ENCODE results near the gene SEMA3A. TPM values are rescaled to one million over a fixed set of nuclear protein-coding genes. Genes with fewer than 3 reads are reported as not detected.

Gene SEMA3A
- total and polyA plus RNA-seq, 4 donors = 0.08 to 11.0 (median 5.7) TPM; not detected in 1

- H3K27ac ChIP-seq (ENCODE audit: low read depth in 1 of 2, low read length in 2 of 2) = no peak overlapping the region
- 32 to 34% methylated on average over 4 of the region's 4 CpGs for WGBS, 2 donors
These were observed 272.5 kb downstream of the SEMA3A start for GRCh38 chr7:83921941-83922607.

GRCh38 chr7:83921271-83921940 is 273.2 kb downstream of the SEMA3A start:
- no peak for DNase-seq
- intact Hi-C loops (cut with DNase I) = no loop called here
- Histone ChIP-seq H3K27ac (ENCODE audit: low read depth in 1 of 2, low read length in 2 of 2) (no peak overlapping the region), H3K36me3 (ENCODE audit: control insufficient read depth in 1 of 2, insufficient read depth in 2 of 2, low read length in 1 of 2) (no peaks in the 10 kb centered on the region), H3K9me3 (ENCODE audit: control insufficient read depth, low read length) (no peaks in the 10 kb centered on the region), H3K27me3 (ENCODE audit: control insufficient read depth in 1 of 2, insufficient read depth in 2 of 2, low read length in 1 of 2) (no peaks in the 10 kb centered on the region), H3K4me1 (ENCODE audit: control insufficient read depth in 1 of 2, insufficient read depth in 2 of 2, low read length in 2 of 2) (no peaks in the 10 kb centered on the region), H3K4me3 (ENCODE audit: low read length in 2 of 2) (no peak overlapping the region)
- 14 to 28% methylated on average over 1 of the region's 1 CpG for WGBS, 2 donors
- ATAC-seq (ENCODE audit: low FRiP score) = no peak

More at GRCh38 chr7:83921941-83922607, 272.5 kb downstream of the SEMA3A start:
- H3K4me1 ChIP-seq (ENCODE audit: control insufficient read depth in 1 of 2, insufficient read depth in 2 of 2, low read length in 2 of 2) = no peaks in the 10 kb centered on the region
- no peak for ATAC-seq (ENCODE audit: low FRiP score)
- intact Hi-C loops (cut with DNase I) = no loop called here
- DNase-seq = no peak
- no peak overlapping the region for H3K4me3 ChIP-seq (ENCODE audit: low read length in 2 of 2)
- no peaks in the 10 kb centered on the region for H3K36me3 ChIP-seq (ENCODE audit: control insufficient read depth in 1 of 2, insufficient read depth in 2 of 2, low read length in 1 of 2)
- H3K27me3 ChIP-seq (ENCODE audit: control insufficient read depth in 1 of 2, insufficient read depth in 2 of 2, low read length in 1 of 2) = no peaks in the 10 kb centered on the region
- no peaks in the 10 kb centered on the region for H3K9me3 ChIP-seq (ENCODE audit: control insufficient read depth, low read length)

GRCh38 chr7:83918142-83918541 is 276.4 kb downstream of the SEMA3A start:
- H3K4me1 ChIP-seq (ENCODE audit: control insufficient read depth in 1 of 2, insufficient read depth in 2 of 2, low read length in 2 of 2) = no peaks in the 10 kb centered on the region
- H3K9me3 ChIP-seq (ENCODE audit: control insufficient read depth, low read length) = no peaks in the 10 kb centered on the region
- DNase-seq = no peak
- H3K4me3 ChIP-seq (ENCODE audit: low read length in 2 of 2) = no peak overlapping the region
- H3K27ac ChIP-seq (ENCODE audit: low read depth in 1 of 2, low read length in 2 of 2) = no peak overlapping the region
- H3K27me3 ChIP-seq (ENCODE audit: control insufficient read depth in 1 of 2, insufficient read depth in 2 of 2, low read length in 1 of 2) = no peaks in the 10 kb centered on the region
- ATAC-seq (ENCODE audit: low FRiP score) = no peak
- H3K36me3 ChIP-seq (ENCODE audit: control insufficient read depth in 1 of 2, insufficient read depth in 2 of 2, low read length in 1 of 2) = no peaks in the 10 kb centered on the region
- WGBS, 2 donors = 19 to 31% methylated on average over 1 of the region's 1 CpG
- intact Hi-C loops (cut with DNase I) = no loop called here

GRCh38 chr7:83913174-83913573 is 281.4 kb downstream of the SEMA3A start:
- H3K4me1 ChIP-seq (ENCODE audit: control insufficient read depth in 1 of 2, insufficient read depth in 2 of 2, low read length in 2 of 2) = no peaks in the 10 kb centered on the region
- DNase-seq = no peak
- H3K27me3 ChIP-seq (ENCODE audit: control insufficient read depth in 1 of 2, insufficient read depth in 2 of 2, low read length in 1 of 2) = no peaks in the 10 kb centered on the region
- intact Hi-C loops (cut with DNase I) = no loop called here
- H3K9me3 ChIP-seq (ENCODE audit: control insufficient read depth, low read length) = no peaks in the 10 kb centered on the region
- H3K4me3 ChIP-seq (ENCODE audit: low read length in 2 of 2) = no peak overlapping the region
- no peaks in the 10 kb centered on the region for H3K36me3 ChIP-seq (ENCODE audit: control insufficient read depth in 1 of 2, insufficient read depth in 2 of 2, low read length in 1 of 2)
- ATAC-seq (ENCODE audit: low FRiP score) = no peak
- no peak overlapping the region for H3K27ac ChIP-seq (ENCODE audit: low read depth in 1 of 2, low read length in 2 of 2)

- intact Hi-C loops (cut with DNase I) = no loop called here
- no peaks in the 10 kb centered on the region for H3K27me3 ChIP-seq (ENCODE audit: control insufficient read depth in 1 of 2, insufficient read depth in 2 of 2, low read length in 1 of 2)
- H3K27ac ChIP-seq (ENCODE audit: low read depth in 1 of 2, low read length in 2 of 2) = no peak overlapping the region
- H3K36me3 ChIP-seq (ENCODE audit: control insufficient read depth in 1 of 2, insufficient read depth in 2 of 2, low read length in 1 of 2) = no peaks in the 10 kb centered on the region
- no peak overlapping the region for H3K4me3 ChIP-seq (ENCODE audit: low read length in 2 of 2)
- ATAC-seq (ENCODE audit: low FRiP score) = no peak
- DNase-seq = no peak
- no peaks in the 10 kb centered on the region for H3K9me3 ChIP-seq (ENCODE audit: control insufficient read depth, low read length)
- whole genome bisulfite sequencing, 2 donors = 83 to 85% methylated on average over 2 of the region's 2 CpGs
- no peaks in the 10 kb centered on the region for H3K4me1 ChIP-seq (ENCODE audit: control insufficient read depth in 1 of 2, insufficient read depth in 2 of 2, low read length in 2 of 2)
These were observed 286.1 kb downstream of the SEMA3A start for GRCh38 chr7:83908526-83908925.

Measured in aorta (tissue), 5 donors.